PFSK-1 (cell line): ENCODE data around the gene DRD4.

Experiments used
- POLR2AphosphoS5 ChIP-seq: IDR thresholded peaks from 2 replicates; pipeline ENCODE4 v1.6.1; 2012; ENCODE audit warnings: low read depth, mild to moderate bottlenecking, control low read depth, low read length, moderate library complexity
- TAF1 ChIP-seq: IDR thresholded peaks from 2 replicates; pipeline ENCODE4 v1.6.1; 2012; ENCODE audit warnings: low read length, control low read depth, borderline replicate concordance; ENCODE audit not compliant: insufficient read depth
- TF ChIP-seq, protein P1 (sequence below), 2 experiments: IDR thresholded peaks; 2 replicates each; pipeline versions ENCODE4 v1.6.1 to v1.8.0; 2011 to 2012; ENCODE audit warnings: low read depth in 2 of 2, low read length in 2 of 2, control low read depth in 1 of 2, inconsistent platforms in 1 of 2, mild to moderate bottlenecking in 1 of 2, moderate library complexity in 1 of 2; ENCODE audit not compliant: insufficient read depth in 1 of 2

DNA sequence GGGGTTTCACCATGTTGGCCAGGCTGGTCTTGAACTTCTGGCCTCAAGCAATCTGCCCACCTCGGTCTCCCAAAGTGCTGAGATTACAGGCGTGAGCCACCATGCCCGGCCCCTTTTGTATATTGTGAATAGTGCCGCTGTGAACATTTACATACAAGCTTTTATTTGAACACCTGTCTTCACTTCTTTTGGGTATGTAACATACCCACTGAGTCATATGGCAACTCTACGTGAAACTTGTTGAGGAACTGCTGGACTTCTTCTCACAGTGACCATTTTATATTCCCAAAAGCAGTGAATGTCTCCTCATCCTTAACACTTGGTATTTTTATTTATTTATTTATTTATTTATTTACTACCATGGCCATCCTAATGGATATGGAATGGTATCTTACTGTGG lies 6.2 kb upstream of the DRD4 start:
- TF ChIP-seq POLR2AphosphoS5 (no peak), TAF1 (no peak)
- TF ChIP-seq, protein P1, sequence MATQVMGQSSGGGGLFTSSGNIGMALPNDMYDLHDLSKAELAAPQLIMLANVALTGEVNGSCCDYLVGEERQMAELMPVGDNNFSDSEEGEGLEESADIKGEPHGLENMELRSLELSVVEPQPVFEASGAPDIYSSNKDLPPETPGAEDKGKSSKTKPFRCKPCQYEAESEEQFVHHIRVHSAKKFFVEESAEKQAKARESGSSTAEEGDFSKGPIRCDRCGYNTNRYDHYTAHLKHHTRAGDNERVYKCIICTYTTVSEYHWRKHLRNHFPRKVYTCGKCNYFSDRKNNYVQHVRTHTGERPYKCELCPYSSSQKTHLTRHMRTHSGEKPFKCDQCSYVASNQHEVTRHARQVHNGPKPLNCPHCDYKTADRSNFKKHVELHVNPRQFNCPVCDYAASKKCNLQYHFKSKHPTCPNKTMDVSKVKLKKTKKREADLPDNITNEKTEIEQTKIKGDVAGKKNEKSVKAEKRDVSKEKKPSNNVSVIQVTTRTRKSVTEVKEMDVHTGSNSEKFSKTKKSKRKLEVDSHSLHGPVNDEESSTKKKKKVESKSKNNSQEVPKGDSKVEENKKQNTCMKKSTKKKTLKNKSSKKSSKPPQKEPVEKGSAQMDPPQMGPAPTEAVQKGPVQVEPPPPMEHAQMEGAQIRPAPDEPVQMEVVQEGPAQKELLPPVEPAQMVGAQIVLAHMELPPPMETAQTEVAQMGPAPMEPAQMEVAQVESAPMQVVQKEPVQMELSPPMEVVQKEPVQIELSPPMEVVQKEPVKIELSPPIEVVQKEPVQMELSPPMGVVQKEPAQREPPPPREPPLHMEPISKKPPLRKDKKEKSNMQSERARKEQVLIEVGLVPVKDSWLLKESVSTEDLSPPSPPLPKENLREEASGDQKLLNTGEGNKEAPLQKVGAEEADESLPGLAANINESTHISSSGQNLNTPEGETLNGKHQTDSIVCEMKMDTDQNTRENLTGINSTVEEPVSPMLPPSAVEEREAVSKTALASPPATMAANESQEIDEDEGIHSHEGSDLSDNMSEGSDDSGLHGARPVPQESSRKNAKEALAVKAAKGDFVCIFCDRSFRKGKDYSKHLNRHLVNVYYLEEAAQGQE (IDR thresholded peaks at IDR 0.05; ENCODE audit: insufficient read depth in 1 of 2, low read depth in 2 of 2, low read length in 2 of 2): no peak
